ENCODE measurements around the gene ZNF787.
A peak's percentile ranks its signal among the peaks of the same experiment; 100 is the strongest.

Gene ZNF787

GRCh38 chr19:56137405-56137804 lies 16.3 kb upstream of the ZNF787 start:
- no peaks in the 10 kb centered on the region for H3K27me3 ChIP-seq (ENCODE audit: insufficient read depth, low read length)
- peaks cover 28% of the 10 kb centered on the region for H3K4me1 ChIP-seq (ENCODE audit: insufficient read depth, low read length, severe bottlenecking)
- H2AFZ ChIP-seq (ENCODE audit: low read length) = no peak overlapping the region
- H3K79me2 ChIP-seq (ENCODE audit: insufficient read depth, low read length) = peaks cover 8% of the 10 kb centered on the region
- no peaks in the 10 kb centered on the region for H4K20me1 ChIP-seq (ENCODE audit: insufficient read depth, low read length)
- H3K9ac ChIP-seq (ENCODE audit: low read length) = no peak overlapping the region
- no peak for TF ChIP-seq CTCF (IDR thresholded peaks at IDR 0.05; ENCODE audit: low read length)
- TF ChIP-seq EZH2 (IDR thresholded peaks at IDR 0.05; ENCODE audit: borderline replicate concordance, low read length) = no peak
- no peaks in the 10 kb centered on the region for H3F3A ChIP-seq (ENCODE audit: insufficient read depth, low read length)
- no peak overlapping the region for H3K4me3 ChIP-seq (ENCODE audit: low read depth, low read length, poor library complexity, severe bottlenecking)
- H3K27ac ChIP-seq (ENCODE audit: low read depth, low read length, poor library complexity, severe bottlenecking) = no peak overlapping the region
- no peaks in the 10 kb centered on the region for H3K9me2 ChIP-seq (ENCODE audit: low read depth, low read length)
- H3K36me3 ChIP-seq (ENCODE audit: insufficient read depth, low read length) = peaks cover 3% of the 10 kb centered on the region; the same call in 1 of the 2 replicates
- H3K9me3 ChIP-seq (ENCODE audit: low read length) = no peaks in the 10 kb centered on the region
- H3K4me2 ChIP-seq (ENCODE audit: low read length) = no peak overlapping the region

GRCh38 chr19:56136362-56136761 lies 15.3 kb upstream of the ZNF787 start:
- Histone ChIP-seq H3K27me3 (ENCODE audit: insufficient read depth, low read length) (no peaks in the 10 kb centered on the region), H3K9me2 (ENCODE audit: low read depth, low read length) (no peaks in the 10 kb centered on the region), H3K36me3 (ENCODE audit: insufficient read depth, low read length) (no peaks in the 10 kb centered on the region), H3K4me1 (ENCODE audit: insufficient read depth, low read length, severe bottlenecking) (peaks cover 21% of the 10 kb centered on the region), H3K4me2 (ENCODE audit: low read length) (no peak overlapping the region), H3K27ac (ENCODE audit: low read depth, low read length, poor library complexity, severe bottlenecking) (no peak overlapping the region), H4K20me1 (ENCODE audit: insufficient read depth, low read length) (no peaks in the 10 kb centered on the region), H3F3A (ENCODE audit: insufficient read depth, low read length) (no peaks in the 10 kb centered on the region), H3K4me3 (ENCODE audit: low read depth, low read length, poor library complexity, severe bottlenecking) (no peak overlapping the region), H3K79me2 (ENCODE audit: insufficient read depth, low read length) (no peaks in the 10 kb centered on the region), H2AFZ (ENCODE audit: low read length) (no peak overlapping the region), H3K9me3 (ENCODE audit: low read length) (no peaks in the 10 kb centered on the region), H3K9ac (ENCODE audit: low read length) (no peak overlapping the region)
- TF ChIP-seq EZH2 (IDR thresholded peaks at IDR 0.05; ENCODE audit: borderline replicate concordance, low read length) (no peak), CTCF (IDR thresholded peaks at IDR 0.05; ENCODE audit: low read length) (no peak)

- Histone ChIP-seq H3K79me2 (ENCODE audit: insufficient read depth, low read length) (no peaks in the 10 kb centered on the region), H3K36me3 (ENCODE audit: insufficient read depth, low read length) (no peaks in the 10 kb centered on the region), H3K9me3 (ENCODE audit: low read length) (no peaks in the 10 kb centered on the region), H4K20me1 (ENCODE audit: insufficient read depth, low read length) (no peaks in the 10 kb centered on the region), H3K4me2 (ENCODE audit: low read length) (0 out of 2 replicates have a peak overlapping the region, but pooled peaks have one; percentile 9), H3F3A (ENCODE audit: insufficient read depth, low read length) (no peaks in the 10 kb centered on the region), H3K27ac (ENCODE audit: low read depth, low read length, poor library complexity, severe bottlenecking) (peak overlapping the region; percentile 28), H3K4me1 (ENCODE audit: insufficient read depth, low read length, severe bottlenecking) (peaks cover 13% of the 10 kb centered on the region), H3K9me2 (ENCODE audit: low read depth, low read length) (no peaks in the 10 kb centered on the region), H3K4me3 (ENCODE audit: low read depth, low read length, poor library complexity, severe bottlenecking) (no peak overlapping the region), H3K27me3 (ENCODE audit: insufficient read depth, low read length) (no peaks in the 10 kb centered on the region), H2AFZ (ENCODE audit: low read length) (0 out of 2 replicates have a peak overlapping the region, but pooled peaks have one; percentile 21), H3K9ac (ENCODE audit: low read length) (no peak overlapping the region)
- TF ChIP-seq EZH2 (IDR thresholded peaks at IDR 0.05; ENCODE audit: borderline replicate concordance, low read length) (no peak), CTCF (IDR thresholded peaks at IDR 0.05; ENCODE audit: low read length) (no peak)
These were observed 13.5 kb upstream of the ZNF787 start for GRCh38 chr19:56134654-56134921.

All from OCI-LY1 (cell line).